Adrenal gland (tissue), 5 donors: ENCODE results near the gene CDK5R1.

Experiments used
- CTCF ChIP-seq, 6 experiments: fragments of 450-650 bp in 4 of 6; fragments of 200-600 bp in 2 of 6; sonication (generic) in 1 of 6; IDR thresholded peaks; 1 replicate in 5 of 6; 2 replicates in 1 of 6; pipeline versions ENCODE4 v1.5.1 to v1.8.0; 2016 to 2021; ENCODE audit warnings: antibody characterized with exemption in 6 of 6, mild to moderate bottlenecking in 2 of 6, moderate library complexity in 1 of 6
- POLR2A ChIP-seq, 2 donors: fragments of 450-650 bp; IDR thresholded peaks; one replicate each; pipeline ENCODE4 v1.6.1; 2017; ENCODE audit warnings: antibody characterized with exemption in 2 of 2, mild to moderate bottlenecking in 2 of 2, moderate library complexity in 1 of 2
- donor health status: DM: no; HTN: no; CAD: no.

GRCh38 chr17:32460054-32460453, 26.7 kb upstream of the CDK5R1 start:
- TF ChIP-seq CTCF (IDR thresholded peaks at IDR 0.05) (no peak), POLR2A (IDR thresholded peaks at IDR 0.05) (no peak)
